Activated CD8-positive, alpha-beta T cell treated with anti-CD3 and anti-CD28 coated beads, Interleukin-2, amount 10 ng/mL, durations not matched to agents 7 days and 5 days (primary cell): Measurements from ENCODE around the gene CASQ1. TPM values are rescaled to one million over a fixed set of nuclear protein-coding genes. Genes with fewer than 3 reads are reported as not detected.

Experiments used
- ATAC-seq: fragments of 150-1000 bp; cut with Tn5 transposase; one replicate; pipeline ENCODE4 v1.10.0; 2021; ENCODE audit warnings: moderate library complexity
- CTCF ChIA-PET: fragments of 350-600 bp; sonication (Branson Sonifier 250); formaldehyde crosslinking; loops from one replicate; lab custom pipeline; 2021; ENCODE audit warnings: antibody characterized with exemption; lab: Charles Lee
- POLR2A ChIA-PET: fragments of 350-600 bp; sonication (Branson Sonifier 250); formaldehyde crosslinking; loops from one replicate; lab custom pipeline; 2021; ENCODE audit warnings: antibody characterized with exemption; lab: Charles Lee
- DNase-seq: peaks from one replicate; pipeline ENCODE4 v3.0.0-alpha.2; 2020
- H3K27ac Mint-ChIP-seq: one replicate; pipeline ENCODE4 v1.8.0; 2021; ENCODE audit warnings: mild to moderate bottlenecking, mixed read lengths
- H3K27me3 Mint-ChIP-seq: one replicate; pipeline ENCODE4 v1.8.0; 2021; ENCODE audit warnings: low read depth, mixed read lengths
- H3K36me3 Mint-ChIP-seq: one replicate; pipeline ENCODE4 v1.8.0; 2021; ENCODE audit warnings: low read depth, mixed read lengths
- H3K4me1 Mint-ChIP-seq: one replicate; pipeline ENCODE4 v1.8.0; 2021; ENCODE audit warnings: low read depth, mixed read lengths
- H3K4me3 Mint-ChIP-seq: one replicate; pipeline ENCODE4 v1.8.0; 2021; ENCODE audit warnings: mild to moderate bottlenecking, mixed read lengths
- H3K9me3 Mint-ChIP-seq: one replicate; pipeline ENCODE4 v1.8.0; 2022; ENCODE audit warnings: mixed read lengths; ENCODE audit not compliant: insufficient read depth
- total RNA-seq, 2 experiments: library from RNA; stranded (reverse); gene quantifications; one replicate each; pipeline ENCODE4 v1.2.3, GENCODE V29; 2021

Gene CASQ1
- total RNA-seq, 2 experiments from 2014 or later = not detected

- POLR2A ChIA-PET = no interaction called here
- DNase-seq = no peak
- no peak overlapping the region for H3K27ac Mint-ChIP-seq
- CTCF ChIA-PET = interaction anchor here (0.8 to 5.5 kb wide), 11 partner anchors 12 to 405 kb away, joined by 3 to 68 read pairs (median 5); partner anchors contain the start of genes DCAF8 and PEA15
- H3K4me1 Mint-ChIP-seq = no peaks in the 10 kb centered on the region
- no peaks in the 10 kb centered on the region for H3K36me3 Mint-ChIP-seq
- H3K4me3 Mint-ChIP-seq = no peak overlapping the region
- H3K27me3 Mint-ChIP-seq = peaks cover 4% of the 10 kb centered on the region
- ATAC-seq = no peak
- no peaks in the 10 kb centered on the region for H3K9me3 Mint-ChIP-seq
These were observed 1.9 kb downstream of the CASQ1 start for GRCh38 chr1:160192234-160192633.

- ATAC-seq = peak; percentile 69
- ChIA-PET POLR2A (no interaction called here), CTCF (interaction anchor here (0.6 to 5.5 kb wide), 28 partner anchors 10 to 404 kb away, joined by 3 to 68 read pairs (median 4); partner anchors contain the start of genes DCAF8, PEA15 and PEX19)
- H3K4me3 Mint-ChIP-seq = no peak overlapping the region
- no peaks in the 10 kb centered on the region for H3K9me3 Mint-ChIP-seq
- H3K36me3 Mint-ChIP-seq = no peaks in the 10 kb centered on the region
- H3K27me3 Mint-ChIP-seq = peaks cover 4% of the 10 kb centered on the region
- peak; percentile 86 for DNase-seq
- no peaks in the 10 kb centered on the region for H3K4me1 Mint-ChIP-seq
- H3K27ac Mint-ChIP-seq = no peak overlapping the region
These were observed 2.9 kb downstream of the CASQ1 start for GRCh38 chr1:160193091-160193819.

GRCh38 chr1:160193832-160194736 lies 3.7 kb downstream of the CASQ1 start:
- DNase-seq (no peak), ATAC-seq (no peak)
- CTCF ChIA-PET = interaction anchor here (0.6 to 5.5 kb wide), 27 partner anchors 10 to 403 kb away, joined by 3 to 68 read pairs (median 4); partner anchors contain the start of genes DCAF8, PEA15 and PEX19
- Mint-ChIP-seq H3K9me3 (no peaks in the 10 kb centered on the region), H3K27ac (no peak overlapping the region), H3K4me1 (no peaks in the 10 kb centered on the region), H3K27me3 (peaks cover 4% of the 10 kb centered on the region), H3K4me3 (no peak overlapping the region), H3K36me3 (no peaks in the 10 kb centered on the region)
- POLR2A ChIA-PET = no interaction called here

- Mint-ChIP-seq H3K36me3 (no peaks in the 10 kb centered on the region), H3K9me3 (no peaks in the 10 kb centered on the region), H3K4me3 (no peak overlapping the region), H3K4me1 (no peaks in the 10 kb centered on the region), H3K27me3 (peaks cover 6% of the 10 kb centered on the region), H3K27ac (no peak overlapping the region)
- CTCF ChIA-PET = interaction anchor here (0.9 to 1.6 kb wide), 2 partner anchors 57 to 97 kb away, joined by 3 to 10 read pairs; no protein-coding TSS in a partner anchor
- DNase-seq (no peak), ATAC-seq (no peak)
- POLR2A ChIA-PET = no interaction called here
These were observed 4.3 kb downstream of the CASQ1 start for GRCh38 chr1:160194737-160195059.

GRCh38 chr1:160196143-160196542 lies 5.8 kb downstream of the CASQ1 start:
- no peak overlapping the region for H3K27ac Mint-ChIP-seq
- H3K4me3 Mint-ChIP-seq = no peak overlapping the region
- H3K36me3 Mint-ChIP-seq = no peaks in the 10 kb centered on the region
- no peak for ATAC-seq
- CTCF ChIA-PET = interaction anchor here (0.8 to 1.6 kb wide), 3 partner anchors 56 to 98 kb away, joined by 3 to 10 read pairs (median 7); partner anchors contain the start of gene IGSF8
- no peaks in the 10 kb centered on the region for H3K9me3 Mint-ChIP-seq
- POLR2A ChIA-PET = interaction anchor here (0.6 kb wide), 1 partner anchor 92 kb away, joined by 3 read pairs; no protein-coding TSS in a partner anchor
- no peak for DNase-seq
- H3K4me1 Mint-ChIP-seq = no peaks in the 10 kb centered on the region
- peaks cover 7% of the 10 kb centered on the region for H3K27me3 Mint-ChIP-seq

- H3K27me3 Mint-ChIP-seq = peaks cover 7% of the 10 kb centered on the region
- DNase-seq = no peak
- ChIA-PET CTCF (no interaction called here), POLR2A (no interaction called here)
- no peaks in the 10 kb centered on the region for H3K4me1 Mint-ChIP-seq
- no peak overlapping the region for H3K27ac Mint-ChIP-seq
- H3K36me3 Mint-ChIP-seq = no peaks in the 10 kb centered on the region
- no peak overlapping the region for H3K4me3 Mint-ChIP-seq
- H3K9me3 Mint-ChIP-seq = no peaks in the 10 kb centered on the region
- no peak for ATAC-seq
These were observed 6.9 kb downstream of the CASQ1 start for GRCh38 chr1:160197231-160197630.

GRCh38 chr1:160200786-160201185 lies 10.4 kb downstream of the CASQ1 start:
- CTCF ChIA-PET = interaction anchor here (1.4 to 7.0 kb wide), 3 partner anchors 10 to 91 kb away, joined by 5 to 52 read pairs (median 42); partner anchors contain the start of gene CASQ1
- H3K9me3 Mint-ChIP-seq = no peaks in the 10 kb centered on the region
- DNase-seq (no peak), ATAC-seq (no peak)
- H3K4me1 Mint-ChIP-seq = peaks cover 11% of the 10 kb centered on the region
- H3K27ac Mint-ChIP-seq = no peak overlapping the region
- H3K4me3 Mint-ChIP-seq = no peak overlapping the region
- peaks cover 4% of the 10 kb centered on the region for H3K27me3 Mint-ChIP-seq
- POLR2A ChIA-PET = no interaction called here
- no peaks in the 10 kb centered on the region for H3K36me3 Mint-ChIP-seq

- Mint-ChIP-seq H3K36me3 (peaks cover 11% of the 10 kb centered on the region), H3K9me3 (no peaks in the 10 kb centered on the region), H3K4me3 (peak overlapping the region; percentile 84), H3K4me1 (peaks cover 25% of the 10 kb centered on the region), H3K27ac (peak overlapping the region; percentile 86), H3K27me3 (peaks cover 2% of the 10 kb centered on the region)
- no peak for DNase-seq
- ChIA-PET POLR2A (no interaction called here), CTCF (interaction anchor here (0.7 to 7.0 kb wide), 6 partner anchors 14 to 174 kb away, joined by 3 to 52 read pairs (median 8); partner anchors contain the start of gene CASQ1)
- peak; percentile 23 for ATAC-seq
These were observed 14.3 kb downstream of the CASQ1 start for GRCh38 chr1:160204526-160205241.

- no peaks in the 10 kb centered on the region for H3K9me3 Mint-ChIP-seq
These were observed 15.1 kb downstream of the CASQ1 start, which contains the start of gene PEA15 for GRCh38 chr1:160205242-160206035. Gene PEA15 (plus strand): TSS chr1:160205384. CDS start chr1:160211545, 6,161 bp downstream.

GRCh38 chr1:160206036-160206389 lies 15.6 kb downstream of the CASQ1 start:
- Mint-ChIP-seq H3K27ac (peak overlapping the region; percentile 43), H3K36me3 (peaks cover 11% of the 10 kb centered on the region), H3K9me3 (no peaks in the 10 kb centered on the region), H3K27me3 (no peaks in the 10 kb centered on the region), H3K4me3 (peak overlapping the region; percentile 84), H3K4me1 (peaks cover 28% of the 10 kb centered on the region)
- ATAC-seq = peak; percentile 57
- CTCF ChIA-PET = interaction anchor here (1.0 to 7.0 kb wide), 3 partner anchors 15 to 105 kb away, joined by 3 to 52 read pairs (median 14); partner anchors contain the start of gene CASQ1
- POLR2A ChIA-PET = no interaction called here
- peak; percentile 54 for DNase-seq

More at GRCh38 chr1:160205242-160206035, 15.1 kb downstream of the CASQ1 start, which contains the start of gene PEA15:
- Mint-ChIP-seq H3K4me1 (peaks cover 26% of the 10 kb centered on the region), H3K4me3 (peak within 1 kb of the TSS; percentile 84), H3K27me3 (no peaks in the 10 kb centered on the region), H3K27ac (peak within 1 kb of the TSS; percentile 86), H3K36me3 (peaks cover 11% of the 10 kb centered on the region)
- ChIA-PET CTCF (interaction anchor here (1.0 to 7.0 kb wide), 5 partner anchors 14 to 105 kb away, joined by 3 to 52 read pairs (median 9); partner anchors contain the start of gene CASQ1), POLR2A (no interaction called here)
- DNase-seq = peak; percentile 68
- peak; percentile 91 for ATAC-seq
